K562 (cell line): ENCODE data around the gene ANXA3. TPM values are rescaled to one million over a fixed set of nuclear protein-coding genes. Genes with fewer than 3 reads are reported as not detected.
A peak's percentile ranks its signal among the peaks of the same experiment; 100 is the strongest.

ENCODE experiments used
- ZBTB49 ChIP-seq: sonication (generic); formaldehyde crosslinking; IDR thresholded peaks from 2 replicates; pipeline ENCODE4 v1.8.0; 2022; ENCODE audit warnings: missing genetic modification reagents, mild to moderate bottlenecking, borderline replicate concordance
- polyA plus RNA-seq, 8 experiments: library from polyadenylated mRNA; depleted of rRNA in 4 of 8; stranded (reverse) in 5 of 8; unstranded in 3 of 8; fragments of >200 nt; fragmentation: Nextera tagmentation in 2 of 8; fragmentation: Illumina TruSeq in 1 of 8; extraction: Ambion mirVana in 2 of 8; extraction: Trizol in 1 of 8; gene quantifications; 2 replicates each; pipeline versions ENCODE4 v1.2.1 to v1.2.3, GENCODE V29; 2011 to 2014; ENCODE audit warnings: inconsistent platforms in 1 of 8, missing spikeins in 1 of 8
- total RNA-seq, 7 experiments: library from RNA; depleted of rRNA in 6 of 7; stranded (reverse); fragments of >200 nt in 6 of 7; fragmentation: Illumina TruSeq in 2 of 7; extraction: Trizol in 2 of 7; gene quantifications; 2 replicates each; pipeline versions ENCODE4 v1.2.1 to v1.2.3, GENCODE V29; 2011 to 2021; ENCODE audit warnings: low replicate concordance in 1 of 7
- TF ChIP-seq, protein P1 (sequence below): IDR thresholded peaks from 2 replicates; pipeline ENCODE4 v1.6.1; 2012; ENCODE audit warnings: low read depth, low read length, improper control_type of control experiment, borderline replicate concordance
- TF ChIP-seq, protein P2 (sequence below): IDR thresholded peaks from 2 replicates; pipeline ENCODE4 v1.6.1; 2014; ENCODE audit warnings: antibody characterized with exemption

The ANXA3 gene
- total and polyA plus RNA-seq, 9 of the 15 experiments (the other 6 are each of a cell fraction or from before 2014, with no cell fraction given), result 6.3 to 15.5 (median 9.8) TPM

- TF ChIP-seq, protein P1, sequence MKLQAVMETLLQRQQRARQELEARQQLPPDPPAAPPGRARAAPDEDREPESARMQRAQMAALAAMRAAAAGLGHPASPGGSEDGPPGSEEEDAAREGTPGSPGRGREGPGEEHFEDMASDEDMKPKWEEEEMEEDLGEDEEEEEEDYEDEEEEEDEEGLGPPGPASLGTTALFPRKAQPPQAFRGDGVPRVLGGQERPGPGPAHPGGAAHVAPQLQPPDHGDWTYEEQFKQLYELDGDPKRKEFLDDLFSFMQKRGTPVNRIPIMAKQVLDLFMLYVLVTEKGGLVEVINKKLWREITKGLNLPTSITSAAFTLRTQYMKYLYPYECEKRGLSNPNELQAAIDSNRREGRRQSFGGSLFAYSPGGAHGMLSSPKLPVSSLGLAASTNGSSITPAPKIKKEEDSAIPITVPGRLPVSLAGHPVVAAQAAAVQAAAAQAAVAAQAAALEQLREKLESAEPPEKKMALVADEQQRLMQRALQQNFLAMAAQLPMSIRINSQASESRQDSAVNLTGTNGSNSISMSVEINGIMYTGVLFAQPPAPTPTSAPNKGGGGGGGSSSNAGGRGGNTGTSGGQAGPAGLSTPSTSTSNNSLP, result 0 out of 2 replicates have a peak, but pooled peaks have one; percentile 54
- TF ChIP-seq, protein P2, sequence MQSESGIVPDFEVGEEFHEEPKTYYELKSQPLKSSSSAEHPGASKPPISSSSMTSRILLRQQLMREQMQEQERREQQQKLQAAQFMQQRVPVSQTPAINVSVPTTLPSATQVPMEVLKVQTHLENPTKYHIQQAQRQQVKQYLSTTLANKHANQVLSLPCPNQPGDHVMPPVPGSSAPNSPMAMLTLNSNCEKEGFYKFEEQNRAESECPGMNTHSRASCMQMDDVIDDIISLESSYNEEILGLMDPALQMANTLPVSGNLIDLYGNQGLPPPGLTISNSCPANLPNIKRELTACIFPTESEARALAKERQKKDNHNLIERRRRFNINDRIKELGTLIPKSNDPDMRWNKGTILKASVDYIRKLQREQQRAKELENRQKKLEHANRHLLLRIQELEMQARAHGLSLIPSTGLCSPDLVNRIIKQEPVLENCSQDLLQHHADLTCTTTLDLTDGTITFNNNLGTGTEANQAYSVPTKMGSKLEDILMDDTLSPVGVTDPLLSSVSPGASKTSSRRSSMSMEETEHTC, result 0 out of 2 replicates have a peak, but pooled peaks have one; percentile 32
- no peak for TF ChIP-seq ZBTB49 (CRISPR knock-in tag)
These were observed 75.7 kb downstream of the ANXA3 start (continued) for GRCh38 chr4:78627046-78627965.
